Left forelimb (tissue), 1 donor: ENCODE data around the gene P2RY6.

Source experiments
- DNase-seq: peaks from one replicate; pipeline ENCODE4 v3.0.0-alpha.2; 2018; ENCODE audit warnings: low spot score

Gene P2RY6

GRCh38 chr11:73237471-73238290, 34.5 kb upstream of the P2RY6 start:
- DNase-seq = peak; percentile 38

- peak; percentile 45 for DNase-seq
Observed at GRCh38 chr11:73239111-73239521, 33.0 kb upstream of the P2RY6 start.

- DNase-seq = no peak
Observed at GRCh38 chr11:73239571-73240189, 32.5 kb upstream of the P2RY6 start.

GRCh38 chr11:73240190-73240781, 31.9 kb upstream of the P2RY6 start:
- DNase-seq = peak; percentile 52

- no peak for DNase-seq
Observed at GRCh38 chr11:73241300-73241699, 30.8 kb upstream of the P2RY6 start.

- DNase-seq = peak; percentile 90
Observed at GRCh38 chr11:73242251-73243092, 29.7 kb upstream of the P2RY6 start.

- DNase-seq = peak; percentile 25
Observed at GRCh38 chr11:73243093-73243485, 29.0 kb upstream of the P2RY6 start.

- DNase-seq = peak; percentile 18
Observed at GRCh38 chr11:73244589-73245240, 27.4 kb upstream of the P2RY6 start.

GRCh38 chr11:73245461-73245860, 26.7 kb upstream of the P2RY6 start:
- peak; percentile 22 for DNase-seq

- no peak for DNase-seq
Observed at GRCh38 chr11:73246303-73246702, 25.8 kb upstream of the P2RY6 start.

GRCh38 chr11:73248526-73249185, 23.5 kb upstream of the P2RY6 start:
- DNase-seq = peak; percentile 15

- DNase-seq = no peak
Observed at GRCh38 chr11:73249304-73249703, 22.8 kb upstream of the P2RY6 start.

GRCh38 chr11:73249853-73250783, 22.0 kb upstream of the P2RY6 start:
- peak; percentile 23 for DNase-seq

- peak; percentile 44 for DNase-seq
Observed at GRCh38 chr11:73252577-73253191, 19.5 kb upstream of the P2RY6 start.

- peak; percentile 51 for DNase-seq
Observed at GRCh38 chr11:73257342-73258103, 14.6 kb upstream of the P2RY6 start.

GRCh38 chr11:73258104-73259035, 13.8 kb upstream of the P2RY6 start:
- DNase-seq = peak; percentile 55

GRCh38 chr11:73259406-73260126, 12.6 kb upstream of the P2RY6 start:
- DNase-seq = peak; percentile 40
